Right atrium auricular region (tissue), 2 donors: ENCODE data around the gene COG5. TPM values are rescaled to one million over a fixed set of nuclear protein-coding genes. Genes with fewer than 3 reads are reported as not detected.
"Not testable (repeated sequence)": the region's sequence is repeated elsewhere in the genome, so short reads cannot be mapped to it uniquely, and the experiment has no call there.

ENCODE experiments used
- DNase-seq: peaks from one replicate; pipeline ENCODE4 v3.0.0-alpha.2; 2019; ENCODE audit warnings: low spot score
- H3K27ac ChIP-seq, 2 donors: fragments of 200-600 bp; sonication (generic); 1 replicate in 1 of 2; 2 replicates in 1 of 2; pipeline ENCODE4 v1.5.1; 2016 to 2019
- H3K27me3 ChIP-seq, 2 donors: fragments of 200-600 bp; sonication (generic); one replicate each; pipeline versions ENCODE4 v1.5.1 to v1.6.0; 2017 to 2019
- H3K36me3 ChIP-seq: fragments of 200-600 bp; sonication (generic); one replicate; pipeline ENCODE4 v1.5.1; 2016
- H3K4me1 ChIP-seq, 2 donors: fragments of 200-600 bp; sonication (generic); one replicate each; pipeline versions ENCODE4 v1.5.1 to v1.6.0; 2017 to 2019
- H3K4me3 ChIP-seq, 2 donors: fragments of 200-600 bp; sonication (generic); 1 replicate in 1 of 2; 2 replicates in 1 of 2; pipeline ENCODE4 v1.5.1; 2017 to 2019; ENCODE audit warnings: mild to moderate bottlenecking in 1 of 2, moderate library complexity in 1 of 2
- H3K9me3 ChIP-seq, 2 donors: fragments of 200-600 bp; sonication (generic); one replicate each; pipeline ENCODE4 v1.5.1; 2019
- total RNA-seq, 2 donors: library from RNA; depleted of rRNA; stranded (reverse); fragments of >200 nt; gene quantifications; one replicate each; pipeline ENCODE4 v1.1.0, GENCODE V29; 2016
- TF ChIP-seq, protein P1 (sequence below), 2 donors: fragments of 200-600 bp; sonication (generic); IDR thresholded peaks; one replicate each; pipeline ENCODE4 v1.5.1; 2019; ENCODE audit warnings: antibody characterized with exemption in 2 of 2

COG5 gene
- total RNA-seq, 2 donors from 2014 or later = 28.0 to 31.8 TPM

DNA sequence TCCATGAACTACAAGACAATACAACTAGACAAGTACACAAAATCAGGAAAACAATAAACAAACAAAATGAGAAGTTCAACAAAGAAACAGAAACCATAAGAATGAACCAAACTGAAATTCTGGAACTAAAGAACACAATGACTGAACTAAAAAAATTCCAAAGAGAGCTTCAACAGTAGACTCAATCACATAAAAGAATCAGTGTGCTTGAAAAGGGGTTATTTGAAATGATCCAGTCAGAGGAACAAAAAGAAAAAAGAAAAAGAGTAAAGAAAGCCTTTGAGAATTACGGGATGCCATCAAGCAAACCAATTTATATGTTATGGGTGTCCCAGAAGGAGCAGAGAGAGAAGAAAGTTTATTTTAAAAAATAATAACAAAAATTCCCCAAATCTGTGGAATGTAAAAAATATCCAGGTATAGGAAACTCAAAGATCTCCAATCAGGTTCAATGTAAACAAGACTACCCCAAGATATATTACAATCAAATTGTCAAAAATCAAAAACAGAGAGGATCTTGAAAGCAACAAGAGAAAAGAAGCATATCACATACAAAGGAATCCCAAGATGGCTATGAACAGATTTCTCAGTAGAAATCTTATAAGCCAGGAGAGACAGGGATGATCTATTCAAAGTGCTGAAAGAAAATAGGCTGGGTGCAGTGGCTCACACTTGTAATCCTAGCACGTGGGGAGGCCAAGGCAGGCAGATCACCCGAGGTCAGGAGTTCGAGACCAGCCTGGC lies 18.7 kb downstream of the COG5 start:
- TF ChIP-seq, protein P1, sequence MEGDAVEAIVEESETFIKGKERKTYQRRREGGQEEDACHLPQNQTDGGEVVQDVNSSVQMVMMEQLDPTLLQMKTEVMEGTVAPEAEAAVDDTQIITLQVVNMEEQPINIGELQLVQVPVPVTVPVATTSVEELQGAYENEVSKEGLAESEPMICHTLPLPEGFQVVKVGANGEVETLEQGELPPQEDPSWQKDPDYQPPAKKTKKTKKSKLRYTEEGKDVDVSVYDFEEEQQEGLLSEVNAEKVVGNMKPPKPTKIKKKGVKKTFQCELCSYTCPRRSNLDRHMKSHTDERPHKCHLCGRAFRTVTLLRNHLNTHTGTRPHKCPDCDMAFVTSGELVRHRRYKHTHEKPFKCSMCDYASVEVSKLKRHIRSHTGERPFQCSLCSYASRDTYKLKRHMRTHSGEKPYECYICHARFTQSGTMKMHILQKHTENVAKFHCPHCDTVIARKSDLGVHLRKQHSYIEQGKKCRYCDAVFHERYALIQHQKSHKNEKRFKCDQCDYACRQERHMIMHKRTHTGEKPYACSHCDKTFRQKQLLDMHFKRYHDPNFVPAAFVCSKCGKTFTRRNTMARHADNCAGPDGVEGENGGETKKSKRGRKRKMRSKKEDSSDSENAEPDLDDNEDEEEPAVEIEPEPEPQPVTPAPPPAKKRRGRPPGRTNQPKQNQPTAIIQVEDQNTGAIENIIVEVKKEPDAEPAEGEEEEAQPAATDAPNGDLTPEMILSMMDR (IDR thresholded peaks at IDR 0.05) = no peak
- Histone ChIP-seq H3K36me3 (peaks cover 26% of the 10 kb centered on the region), H3K4me3 (no peak overlapping the region), H3K27me3 (no peaks in the 10 kb centered on the region), H3K4me1 (no peaks in the 10 kb centered on the region), H3K9me3 (peaks cover 6 to 16% of the 10 kb centered on the region in 2 donors), H3K27ac (no peak overlapping the region)
- no peak for DNase-seq

DNA sequence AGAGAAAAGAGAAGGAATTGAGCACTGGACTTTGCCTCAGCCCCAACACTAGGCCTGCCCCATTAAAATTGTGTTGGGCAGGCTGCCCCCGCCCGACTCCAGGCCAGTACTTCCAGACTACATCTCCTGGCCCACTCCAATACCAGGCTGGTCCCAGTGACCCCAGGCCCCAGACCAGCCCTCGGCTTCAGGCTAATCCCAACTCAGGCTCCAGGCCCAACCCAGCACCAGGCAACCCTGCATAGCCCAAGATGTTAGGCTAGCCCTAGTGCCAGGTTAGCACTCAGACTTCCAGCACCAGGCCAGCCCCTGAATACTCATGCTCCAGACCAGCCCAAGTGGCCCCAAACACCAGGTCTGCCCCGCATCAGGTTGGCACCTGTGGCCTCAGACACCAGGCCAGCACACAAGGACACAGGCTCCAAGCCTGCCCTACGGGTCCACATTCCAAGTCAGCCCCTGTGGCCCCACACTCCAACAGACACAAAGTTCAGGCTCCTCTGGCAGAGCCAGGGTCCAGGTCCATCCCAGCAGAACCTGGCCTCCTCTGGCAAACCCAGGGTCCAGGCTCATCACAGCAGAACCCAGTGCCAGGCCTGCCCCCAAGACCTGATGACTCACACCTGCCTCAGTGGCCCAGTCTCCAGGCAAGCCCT lies 20.3 kb downstream of the COG5 start:
- Histone ChIP-seq H3K27me3 (no peaks in the 10 kb centered on the region), H3K36me3 (peaks cover 26% of the 10 kb centered on the region), H3K4me3 (no peak overlapping the region), H3K4me1 (no peaks in the 10 kb centered on the region), H3K9me3 (peaks cover 6 to 16% of the 10 kb centered on the region in 2 donors), H3K27ac (no peak overlapping the region)
- no peak for DNase-seq
- TF ChIP-seq, protein P1 (IDR thresholded peaks at IDR 0.05) = no peak

DNA sequence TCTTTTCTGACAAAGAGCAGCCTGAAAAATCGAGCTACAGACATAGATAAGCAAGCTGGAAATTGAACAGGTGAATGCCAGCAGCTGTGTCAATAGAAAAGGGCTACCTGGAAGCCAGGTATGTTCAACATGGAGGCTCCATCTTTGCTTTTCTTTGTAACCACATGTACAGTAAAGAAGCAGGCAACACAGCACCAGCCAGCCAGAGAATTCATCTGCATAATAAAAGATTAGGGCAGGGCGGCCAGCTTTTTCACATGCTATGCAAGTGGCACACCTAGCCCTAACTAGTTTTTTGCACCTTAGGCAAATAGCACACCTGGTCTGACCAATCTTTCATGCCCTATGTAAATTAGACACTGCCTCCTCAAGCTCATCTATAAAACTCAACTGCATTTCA lies 25.7 kb downstream of the COG5 start:
- TF ChIP-seq, protein P1 (IDR thresholded peaks at IDR 0.05) = no peak
- H3K27me3 ChIP-seq = no peaks in the 10 kb centered on the region
- no peaks in the 10 kb centered on the region for H3K9me3 ChIP-seq
- DNase-seq = no peak
- no peak overlapping the region for H3K4me3 ChIP-seq
- no peaks in the 10 kb centered on the region for H3K4me1 ChIP-seq
- no peaks in the 10 kb centered on the region for H3K36me3 ChIP-seq
- H3K27ac ChIP-seq = no peak overlapping the region

DNA sequence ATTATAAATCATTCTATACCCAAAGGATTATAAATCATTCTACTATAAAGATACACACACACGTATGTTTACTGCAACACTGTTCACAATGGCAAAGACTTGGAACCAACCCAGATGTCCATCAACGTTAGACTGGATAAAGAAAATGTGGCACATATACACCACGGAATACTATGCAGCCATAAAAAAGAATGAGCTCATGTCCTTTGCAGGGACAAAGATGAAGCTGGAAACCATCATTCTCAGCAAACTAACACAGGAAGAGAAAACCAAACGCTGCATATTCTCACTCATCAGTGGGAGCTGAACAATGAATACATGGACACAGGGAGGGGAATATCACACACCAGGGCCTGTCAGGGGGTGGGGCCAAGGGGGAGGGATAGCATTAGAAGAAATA lies 26.5 kb downstream of the COG5 start:
- not testable (repeated sequence) for H3K36me3 ChIP-seq, DNase-seq, H3K27me3 ChIP-seq, H3K27ac ChIP-seq, H3K9me3 ChIP-seq, H3K4me1 ChIP-seq, H3K4me3 ChIP-seq

DNA sequence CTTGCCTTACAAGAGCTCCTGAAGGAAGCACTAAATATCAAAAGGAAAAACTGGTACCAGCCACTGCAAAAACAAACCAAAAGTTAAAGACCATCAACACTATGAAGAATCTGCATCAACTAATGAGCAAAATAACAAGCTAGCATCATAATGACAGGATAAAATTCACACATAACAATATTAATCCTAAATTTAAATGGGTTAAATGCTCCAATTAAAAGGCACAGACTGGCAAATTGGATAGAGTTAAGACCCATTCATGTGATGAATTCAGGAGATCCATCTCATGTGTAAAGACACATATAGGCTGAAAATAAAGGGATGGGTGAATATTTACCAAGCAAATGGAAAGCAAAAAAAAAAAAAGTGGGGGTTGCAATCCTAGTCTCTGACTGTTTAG lies 29.6 kb downstream of the COG5 start:
- no peak for DNase-seq
- no peak overlapping the region for H3K27ac ChIP-seq
- no peaks in the 10 kb centered on the region for H3K9me3 ChIP-seq
- H3K4me3 ChIP-seq = no peak overlapping the region
- TF ChIP-seq, protein P1 (IDR thresholded peaks at IDR 0.05) = no peak
- H3K36me3 ChIP-seq = no peaks in the 10 kb centered on the region
- no peaks in the 10 kb centered on the region for H3K4me1 ChIP-seq
- no peaks in the 10 kb centered on the region for H3K27me3 ChIP-seq

DNA sequence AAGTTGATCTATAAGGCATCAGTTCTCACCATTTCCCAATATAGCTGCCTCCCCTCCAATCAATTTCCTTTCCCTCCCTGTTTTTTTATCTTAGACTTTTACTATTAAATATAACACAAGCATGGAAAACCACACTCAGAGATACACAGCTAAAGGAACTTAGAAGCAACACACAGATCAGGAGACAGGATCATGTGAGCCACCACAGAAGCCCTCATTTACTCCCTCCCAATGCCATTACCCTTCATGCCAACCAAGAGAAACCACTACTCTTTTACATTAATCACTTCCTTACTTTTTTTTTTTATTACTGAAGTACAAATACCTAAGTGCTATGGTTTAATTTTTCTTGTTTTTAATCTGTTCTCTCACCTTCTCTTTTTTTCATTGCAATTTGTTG lies 33.0 kb downstream of the COG5 start:
- DNase-seq = no peak
- Histone ChIP-seq H3K4me1 (no peaks in the 10 kb centered on the region), H3K27ac (no peak overlapping the region), H3K36me3 (peaks cover 8% of the 10 kb centered on the region), H3K4me3 (no peak overlapping the region), H3K27me3 (no peaks in the 10 kb centered on the region), H3K9me3 (no peaks in the 10 kb centered on the region)
- TF ChIP-seq, protein P1 (IDR thresholded peaks at IDR 0.05) = no peak
